HEK293T (cell line): ENCODE measurements around the gene DCDC1.

Experiments
- ELF4 ChIP-seq: fragments of 450-650 bp; IDR thresholded peaks from 2 replicates; pipeline ENCODE4 v1.6.1; 2017; ENCODE audit warnings: antibody characterized with exemption
- FOXM1 ChIP-seq: fragments of 450-650 bp; IDR thresholded peaks from 2 replicates; pipeline ENCODE4 v1.6.1; 2017; ENCODE audit warnings: mild to moderate bottlenecking, borderline replicate concordance
- HDGF ChIP-seq: fragments of 450-650 bp; IDR thresholded peaks from 2 replicates; pipeline ENCODE4 v1.6.1; 2017; ENCODE audit warnings: antibody characterized with exemption, borderline replicate concordance
- LEF1 ChIP-seq: fragments of 450-650 bp; IDR thresholded peaks from 2 replicates; pipeline ENCODE4 v1.6.1; 2017; ENCODE audit warnings: mild to moderate bottlenecking, borderline replicate concordance
- SP1 ChIP-seq: fragments of 450-650 bp; IDR thresholded peaks from 2 replicates; pipeline ENCODE4 v1.6.1; 2017
- ZNF384 ChIP-seq: fragments of 450-650 bp; IDR thresholded peaks from 2 replicates; pipeline ENCODE4 v1.6.1; 2016

DNA sequence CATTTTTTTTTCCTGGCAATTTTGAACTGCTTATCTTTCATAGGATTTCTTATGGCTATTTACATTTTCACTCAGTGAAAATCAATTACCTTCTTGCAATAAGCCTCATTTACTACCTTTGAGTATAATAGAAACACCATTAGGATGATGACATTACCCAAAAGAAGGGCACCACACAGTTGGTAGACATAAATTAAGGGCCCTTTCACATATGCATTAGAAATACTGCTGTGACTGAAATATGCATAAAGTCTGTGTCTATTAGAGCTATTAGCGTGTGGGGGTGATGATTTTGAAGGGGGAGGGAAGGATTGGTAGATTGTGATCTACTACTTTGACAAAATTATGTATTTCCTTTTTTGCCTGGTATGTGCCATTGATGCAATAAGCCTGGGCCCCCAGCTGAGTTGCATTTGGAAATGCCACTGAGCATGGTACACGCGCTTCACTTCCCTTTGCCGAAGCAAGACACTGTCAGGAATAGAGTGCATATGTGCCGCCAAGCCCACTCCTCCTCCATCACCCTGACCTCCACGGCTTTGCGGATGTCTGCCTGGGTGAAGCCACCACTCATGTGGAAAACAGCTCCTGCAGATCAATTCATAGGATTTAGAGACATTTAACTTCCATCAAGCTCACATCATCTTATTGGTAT is 339.3 kb downstream of the DCDC1 start:
- no peak for TF ChIP-seq FOXM1
- no peak for TF ChIP-seq ZNF384
- TF ChIP-seq LEF1 = no peak
- TF ChIP-seq HDGF = no peak
- TF ChIP-seq ELF4 = no peak
- TF ChIP-seq SP1 = no peak
